Right lobe of liver (tissue), 4 donors: Measurements from ENCODE around the gene FAR2.

ENCODE experiments used
- CTCF ChIP-seq, 4 donors: fragments of 200-600 bp in 3 of 4; fragments of 450-650 bp in 1 of 4; IDR thresholded peaks; one replicate each; pipeline versions ENCODE4 v1.5.1 to v1.8.0; 2016 to 2022; ENCODE audit warnings: antibody characterized with exemption in 4 of 4, mild to moderate bottlenecking in 2 of 4
- POLR2A ChIP-seq: fragments of 450-650 bp; IDR thresholded peaks from one replicate; pipeline ENCODE4 v1.6.1; 2017; ENCODE audit warnings: antibody characterized with exemption, mild to moderate bottlenecking
- donor health status: DM: no; HTN: no; CAD: no.
- donor health status: DM: no; HTN: no; CAD: no.
- donor health status: DM: no; HTN: yes; CAD: no.

GRCh38 chr12:29158115-29158763 lies 9.2 kb downstream of the FAR2 start:
- TF ChIP-seq POLR2A = no peak
- no peak for TF ChIP-seq CTCF (IDR thresholded peaks at IDR 0.05)
